NOMO-1 treated with DMSO at 0.1 percent for 48 hours (cell line): ENCODE measurements around the gene FBXL16.

Experiments
- DNase-seq: peaks from one replicate; lab custom pipeline; 2025; ENCODE audit not compliant: unreplicated experiment; lab: John Stamatoyannopoulos, UW

The FBXL16 gene

GRCh38 chr16:678209-678857 is 27.3 kb downstream of the FBXL16 start:
- DNase-seq, result no peak

DNA sequence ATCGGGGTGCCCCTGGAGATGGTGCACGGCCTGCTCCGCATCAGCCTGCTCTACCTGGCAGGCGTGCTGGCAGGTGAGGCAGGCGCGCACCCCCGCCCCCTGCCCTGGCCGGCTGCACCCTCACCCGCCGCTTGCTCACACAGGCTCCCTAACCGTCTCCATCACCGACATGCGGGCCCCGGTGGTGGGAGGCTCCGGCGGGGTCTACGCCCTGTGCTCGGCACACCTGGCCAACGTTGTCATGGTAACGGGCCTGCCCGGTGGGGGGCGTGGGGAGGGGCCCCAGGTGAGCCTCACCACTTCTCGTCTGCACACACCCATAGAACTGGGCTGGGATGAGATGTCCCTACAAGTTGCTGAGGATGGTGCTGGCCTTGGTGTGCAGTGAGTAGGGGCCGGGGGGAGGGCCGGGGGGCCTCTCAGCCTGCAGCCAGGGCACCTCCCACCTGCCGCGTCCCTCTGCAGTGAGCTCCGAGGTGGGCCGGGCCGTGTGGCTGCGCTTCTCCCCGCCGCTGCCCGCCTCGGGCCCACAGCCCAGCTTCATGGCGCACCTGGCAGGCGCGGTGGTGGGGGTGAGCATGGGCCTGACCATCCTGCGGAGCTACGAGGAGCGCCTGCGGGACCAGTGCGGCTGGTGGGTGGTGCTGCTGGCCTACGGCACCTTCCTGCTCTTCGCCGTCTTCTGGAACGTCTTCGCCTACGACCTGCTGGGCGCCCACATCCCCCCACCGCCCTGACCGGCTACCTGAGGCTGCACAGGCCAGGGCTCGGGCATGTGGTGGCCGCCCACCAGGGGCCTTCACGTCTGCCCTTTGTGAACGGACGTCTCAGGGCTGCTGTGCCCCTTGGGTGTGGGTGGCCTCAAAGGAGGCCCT is 28.0 kb downstream of the FBXL16 start:
- DNase-seq, result no peak

- no peak for DNase-seq
These were observed 28.7 kb downstream of the FBXL16 start for GRCh38 chr16:676913-677312.

- no peak for DNase-seq
These were observed 29.1 kb downstream of the FBXL16 start for GRCh38 chr16:676565-676902.

- no peak for DNase-seq
These were observed 29.6 kb downstream of the FBXL16 start for GRCh38 chr16:675884-676564.

DNA sequence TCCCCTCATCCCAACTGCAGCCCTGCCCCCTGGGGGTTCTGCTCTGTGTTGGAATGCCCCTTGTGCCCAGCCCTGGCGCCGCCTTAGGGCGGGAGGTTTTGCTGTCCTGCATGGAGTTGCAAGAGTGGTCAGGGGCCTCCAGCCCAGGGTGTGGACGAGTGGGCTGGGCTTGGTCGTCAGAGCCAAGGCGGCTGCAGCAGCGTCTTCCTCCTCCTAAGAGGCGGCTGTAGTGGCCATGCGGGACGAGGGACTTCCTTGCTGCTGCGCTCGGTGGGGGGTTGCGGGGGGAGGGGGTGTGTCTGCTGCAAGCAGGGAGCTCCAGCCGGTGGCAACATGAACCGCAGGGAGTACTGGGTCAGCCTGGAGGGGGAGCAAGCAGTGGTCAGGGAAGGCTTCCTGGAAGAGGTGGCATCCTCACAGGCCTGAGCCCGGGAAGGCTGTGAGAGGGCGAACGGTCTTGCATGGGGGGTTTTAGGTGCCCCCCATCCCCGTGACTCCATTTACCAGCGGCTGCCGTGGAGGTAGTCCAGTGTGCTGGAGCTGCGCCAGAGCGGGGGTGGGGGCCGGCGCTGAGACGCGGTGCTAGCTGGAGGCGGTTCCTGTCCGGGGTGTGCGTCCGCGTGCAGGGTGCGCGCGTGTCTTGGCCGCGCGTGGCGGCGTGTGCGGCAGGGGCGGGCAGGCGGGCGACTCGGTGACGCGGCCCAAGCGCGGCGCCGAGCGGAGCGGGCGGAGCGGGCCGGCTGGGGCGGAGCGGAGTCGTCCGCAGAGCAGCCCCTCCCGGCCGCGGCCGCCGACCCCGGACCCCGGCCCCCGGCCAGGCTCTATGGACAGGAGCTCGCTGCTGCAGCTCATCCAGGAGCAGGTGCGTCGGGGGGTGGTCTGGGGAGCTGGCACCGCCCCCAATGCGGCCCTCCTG is 30.4 kb downstream of the FBXL16 start, which contains the start of gene RHBDL1:
RHBDL1 (plus strand) TSS at position 704 of the 916 bp plus-strand sequence; CDS start at position 824, 120 bp downstream.
- DNase-seq, result no peak

- DNase-seq, result no peak
These were observed 31.3 kb downstream of the FBXL16 start for GRCh38 chr16:674214-674881.

GRCh38 chr16:673399-673991 is 32.1 kb downstream of the FBXL16 start:
- DNase-seq, result no peak

- no peak for DNase-seq
These were observed 32.8 kb downstream of the FBXL16 start for GRCh38 chr16:672851-673250.

GRCh38 chr16:672371-672770 is 33.2 kb downstream of the FBXL16 start:
- no peak for DNase-seq

DNA sequence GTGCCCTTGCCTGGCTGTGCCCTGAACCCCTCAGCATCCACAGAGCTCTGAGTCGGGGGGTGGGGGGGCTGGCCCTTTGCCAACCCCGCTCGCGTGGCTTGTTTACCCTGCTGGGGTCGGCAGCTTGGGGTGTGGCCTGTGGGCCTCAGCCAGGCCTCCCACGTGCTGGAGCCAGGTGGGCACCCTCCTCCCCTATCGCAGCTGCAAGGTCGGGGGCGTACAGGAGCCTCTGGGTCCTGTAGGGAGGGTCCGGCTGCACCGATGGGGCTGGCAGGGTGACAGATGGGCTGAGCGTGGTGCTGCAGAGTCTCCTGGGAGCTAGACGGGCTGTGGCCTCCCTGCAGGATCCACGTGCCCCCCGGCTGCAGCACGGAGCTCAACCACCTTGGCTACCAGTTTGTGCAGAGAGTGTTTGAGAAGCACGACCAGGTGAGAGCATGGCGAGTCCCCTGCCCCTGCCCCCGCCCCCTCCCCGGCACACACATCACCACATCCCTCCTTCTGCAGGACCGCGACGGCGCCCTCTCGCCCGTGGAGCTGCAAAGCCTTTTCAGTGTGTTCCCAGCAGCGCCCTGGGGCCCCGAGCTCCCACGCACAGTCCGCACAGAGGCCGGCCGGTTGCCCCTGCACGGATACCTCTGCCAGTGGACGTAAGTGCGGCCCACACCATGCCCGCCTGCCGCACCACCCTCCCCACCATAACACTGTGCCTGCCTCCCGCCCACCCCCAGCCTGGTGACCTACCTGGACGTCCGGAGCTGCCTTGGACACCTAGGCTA is 34.1 kb downstream of the FBXL16 start:
- DNase-seq, result no peak

- no peak for DNase-seq
These were observed 34.9 kb downstream of the FBXL16 start for GRCh38 chr16:670485-671352.

GRCh38 chr16:669666-670065 is 35.9 kb downstream of the FBXL16 start:
- no peak for DNase-seq

DNA sequence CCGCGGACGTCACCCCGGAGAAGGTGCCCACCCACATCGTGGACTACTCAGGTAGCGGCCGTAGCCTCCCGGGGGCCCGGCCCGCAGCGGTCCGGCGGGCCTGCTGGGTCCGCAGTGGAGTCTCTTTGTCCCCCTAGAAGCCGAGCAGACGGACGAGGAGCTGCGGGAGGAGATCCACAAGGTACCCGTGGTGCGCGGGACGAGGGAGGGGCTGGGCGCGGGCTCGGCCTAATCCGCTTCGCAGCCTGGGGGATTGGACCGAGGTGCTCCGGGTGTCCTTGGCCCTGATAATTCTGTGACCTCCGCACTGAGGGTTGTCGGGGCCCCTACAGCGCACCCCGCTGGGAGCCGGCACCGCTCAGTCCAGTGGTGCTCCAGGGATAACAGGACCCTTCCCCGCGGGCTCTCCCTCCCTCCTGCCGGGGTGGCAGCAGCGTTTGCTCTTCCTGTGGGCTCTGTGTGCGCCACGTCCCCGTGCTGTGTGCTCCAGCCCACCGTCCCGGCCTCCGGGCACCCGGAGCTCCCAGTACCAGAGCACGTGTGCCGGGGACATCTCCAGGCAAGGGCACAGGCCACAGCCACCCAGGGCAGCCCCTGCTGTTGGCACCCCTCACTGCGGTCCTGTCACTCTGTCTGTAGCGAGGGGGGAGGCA is 37.0 kb downstream of the FBXL16 start:
- DNase-seq, result no peak

- DNase-seq, result peak; percentile 93
These were observed 37.7 kb downstream of the FBXL16 start, which contains the start of gene RHOT2 for GRCh38 chr16:667780-668518. TSS of gene RHOT2 (plus strand) at chr16:668132. CDS start at chr16:668200, 68 bp downstream.

DNA sequence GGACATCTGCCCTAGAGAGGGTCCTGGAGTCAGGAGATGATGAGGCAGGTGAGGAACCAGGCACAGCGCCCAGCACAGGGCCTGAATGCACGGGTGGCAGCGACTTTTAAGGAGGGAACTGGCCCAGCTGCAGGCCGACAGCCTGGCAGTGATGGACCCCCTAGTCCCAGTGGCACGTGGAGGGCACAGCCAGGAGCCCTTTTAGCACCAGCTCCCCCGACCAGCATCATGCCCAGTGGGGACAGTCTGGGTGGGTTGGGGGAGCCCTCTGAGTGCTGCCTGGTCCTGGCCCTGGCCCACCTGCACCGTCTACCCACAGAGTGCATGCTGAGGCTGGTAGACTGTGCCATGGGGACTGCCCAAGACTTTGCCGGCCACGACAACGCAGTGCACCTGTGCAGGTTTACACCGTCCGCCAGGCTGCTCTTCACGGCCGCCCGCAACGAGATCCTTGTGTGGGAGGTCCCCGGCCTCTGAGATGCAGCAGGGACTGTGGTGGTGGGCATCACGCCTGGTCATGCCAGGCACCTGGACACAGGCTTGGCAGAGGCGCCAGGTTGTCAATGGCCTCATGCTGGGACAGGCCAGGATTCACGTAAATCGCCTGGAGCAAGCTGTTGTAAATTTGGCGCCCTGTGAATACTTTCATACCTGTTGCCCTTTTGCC is 38.4 kb downstream of the FBXL16 start:
- DNase-seq, result no peak
